Measurements from ENCODE around the gene HIVEP3.

- TF ChIP-seq ZNF274 (IDR thresholded peaks at IDR 0.05; ENCODE audit: low read depth, low read length) (no peak), SUZ12 (IDR thresholded peaks at IDR 0.05; ENCODE audit: extremely low read depth, insufficient read depth, insufficient read length) (no peak), YY1 (IDR thresholded peaks at IDR 0.05; ENCODE audit: insufficient read depth, insufficient read length) (no peak)
Observed at GRCh38 chr1:41542196-41542930, 376.4 kb downstream of the HIVEP3 start.
